ENCODE data around the gene SPEF1. TPM values are rescaled to one million over a fixed set of nuclear protein-coding genes. Genes with fewer than 3 reads are reported as not detected.

SPEF1 gene
- total RNA-seq, 4 donors from 2014 or later = 0.26 to 1.3 (median 0.37) TPM; not detected in 1

DNA sequence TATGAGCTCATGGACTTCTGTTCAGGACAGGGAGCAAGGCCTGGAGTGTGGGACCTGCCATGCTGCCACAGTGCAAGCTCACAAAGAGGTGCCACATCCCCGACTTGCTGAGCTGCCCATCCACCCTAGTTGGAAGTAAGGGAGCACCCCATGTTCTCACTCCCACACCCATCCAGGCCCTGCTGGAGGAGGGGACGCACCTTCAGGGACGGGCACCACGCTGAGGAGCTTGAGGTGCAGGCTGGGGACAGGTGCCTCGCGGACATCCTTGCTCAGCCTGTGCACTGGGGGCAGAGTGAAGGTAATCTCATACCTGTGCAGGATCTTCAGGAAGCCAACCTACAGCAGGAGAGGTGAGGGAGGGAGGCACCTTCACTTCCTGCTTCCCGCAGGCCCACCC is 26.0 kb downstream of the SPEF1 start:
- no peak overlapping the region for H3K4me3 ChIP-seq
- H3K36me3 ChIP-seq = no peaks in the 10 kb centered on the region
- no peak overlapping the region for H3K27ac ChIP-seq
- H3K9me3 ChIP-seq = no peaks in the 10 kb centered on the region
- DNase-seq = no peak
- H3K27me3 ChIP-seq = no peaks in the 10 kb centered on the region
- no peaks in the 10 kb centered on the region for H3K4me1 ChIP-seq
- intact Hi-C loops (cut with DNase I; ENCODE audit: low total_unique reads) = no loop called here
- no peak for TF ChIP-seq CTCF (IDR thresholded peaks at IDR 0.05)
- no peak for TF ChIP-seq POLR2A (IDR thresholded peaks at IDR 0.05)

DNA sequence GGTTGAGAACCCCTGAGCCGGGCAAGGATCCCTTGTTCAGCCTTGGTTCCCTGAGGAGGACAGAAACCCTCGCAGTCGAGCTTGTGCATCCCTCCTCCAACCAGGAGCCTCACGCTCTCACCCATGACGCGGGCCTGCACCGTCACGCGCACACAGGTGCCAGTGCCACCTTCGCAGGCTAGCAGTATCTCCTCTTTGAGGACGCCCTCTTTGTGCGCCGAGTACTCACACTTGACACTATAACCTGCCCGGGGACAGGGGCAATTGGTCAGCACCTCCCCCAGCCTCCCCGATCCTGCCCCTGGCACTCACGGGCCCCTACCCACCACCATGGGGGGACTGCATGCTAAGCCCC is 27.0 kb downstream of the SPEF1 start:
- no peak for TF ChIP-seq CTCF (IDR thresholded peaks at IDR 0.05)
- TF ChIP-seq POLR2A (IDR thresholded peaks at IDR 0.05) = no peak
- Histone ChIP-seq H3K27me3 (no peaks in the 10 kb centered on the region), H3K36me3 (no peaks in the 10 kb centered on the region), H3K4me3 (no peak overlapping the region), H3K27ac (no peak overlapping the region), H3K9me3 (no peaks in the 10 kb centered on the region), H3K4me1 (no peaks in the 10 kb centered on the region)
- intact Hi-C loops (cut with DNase I; ENCODE audit: low total_unique reads) = no loop called here
- DNase-seq = no peak

DNA sequence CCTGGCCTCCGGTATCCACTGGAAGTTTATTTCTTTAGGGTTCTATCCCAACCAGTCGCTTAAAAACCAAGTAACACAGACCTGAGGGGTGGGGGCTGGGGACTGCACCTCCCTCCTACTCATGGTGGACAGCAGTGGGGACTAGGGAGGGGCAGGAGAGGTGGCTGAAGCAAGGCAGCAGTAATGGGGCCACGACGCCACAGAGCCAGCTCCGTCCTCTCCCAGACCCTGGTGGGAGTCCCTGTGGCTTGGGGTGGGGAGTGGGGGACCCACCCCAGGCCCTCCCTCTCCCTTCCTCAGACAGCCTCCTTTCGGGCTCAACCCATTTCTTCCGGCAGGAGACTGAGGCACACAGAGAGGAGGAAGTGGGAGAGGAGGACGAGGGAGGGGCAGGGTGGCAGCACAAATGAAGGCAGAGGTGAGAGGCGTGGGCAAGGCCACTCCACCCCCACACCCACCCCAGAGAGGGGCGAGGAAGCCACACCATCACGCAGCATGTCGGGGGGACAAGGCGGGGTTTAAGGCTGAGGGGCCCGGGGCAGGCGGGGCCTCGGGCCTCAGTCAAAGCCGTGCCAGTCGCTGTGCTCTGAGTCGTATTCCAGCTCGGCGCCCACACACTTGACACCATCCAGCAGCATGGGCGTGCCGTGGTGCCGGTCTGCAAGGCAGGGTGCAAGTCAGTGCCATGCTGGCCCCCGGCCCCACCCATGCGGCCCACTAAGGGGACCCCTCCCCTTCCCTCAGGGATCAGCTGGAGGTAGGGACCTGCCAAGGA is 27.6 kb downstream of the SPEF1 start:
- TF ChIP-seq POLR2A (IDR thresholded peaks at IDR 0.05) (no peak), CTCF (IDR thresholded peaks at IDR 0.05) (no peak)
- intact Hi-C loops (cut with DNase I; ENCODE audit: low total_unique reads) = no loop called here
- H3K36me3 ChIP-seq = no peaks in the 10 kb centered on the region
- H3K4me3 ChIP-seq = no peak overlapping the region
- no peaks in the 10 kb centered on the region for H3K27me3 ChIP-seq
- no peaks in the 10 kb centered on the region for H3K9me3 ChIP-seq
- no peak for DNase-seq
- no peaks in the 10 kb centered on the region for H3K4me1 ChIP-seq
- peak overlapping the region in 1 of 2 donors; percentile 42 for H3K27ac ChIP-seq

DNA sequence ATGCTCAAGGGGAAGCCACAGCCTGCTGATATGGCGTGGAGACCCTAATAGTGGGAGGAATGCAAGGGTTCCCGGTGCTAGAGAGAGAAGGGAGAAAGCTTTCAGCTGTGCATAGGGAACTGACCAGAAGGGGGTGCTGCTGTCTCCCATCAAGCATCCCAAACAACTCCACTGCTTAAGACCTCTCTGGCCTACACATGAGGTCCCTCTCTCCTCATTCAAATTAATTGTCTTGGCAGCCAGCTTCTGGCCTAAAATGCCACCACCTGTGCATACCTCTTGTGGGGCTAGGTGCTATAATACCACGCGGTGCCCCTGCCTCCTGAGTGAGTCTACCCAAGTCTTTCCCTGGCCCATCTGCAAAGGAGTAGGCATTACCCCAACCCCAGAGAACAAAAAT is 28.1 kb downstream of the SPEF1 start:
- DNase-seq = peak; percentile 62 to 73

More for the DNA sequence above, 28.1 kb downstream of the SPEF1 start:
- no peaks in the 10 kb centered on the region for H3K4me1 ChIP-seq
- no peaks in the 10 kb centered on the region for H3K36me3 ChIP-seq
- peak overlapping the region in 1 of 2 donors; percentile 42 for H3K27ac ChIP-seq
- no peak for TF ChIP-seq POLR2A (IDR thresholded peaks at IDR 0.05)
- TF ChIP-seq CTCF (IDR thresholded peaks at IDR 0.05) = peak; percentile 65 to 72 (median 67)
- no peaks in the 10 kb centered on the region for H3K9me3 ChIP-seq
- intact Hi-C loops (cut with DNase I; ENCODE audit: low total_unique reads) = no loop called here
- H3K27me3 ChIP-seq = no peaks in the 10 kb centered on the region
- no peak overlapping the region for H3K4me3 ChIP-seq
